HCT116 (cell line): Measurements from ENCODE around the gene ATP13A4.

ENCODE experiments used
- FOSL1 ChIP-seq: IDR thresholded peaks from 2 replicates; pipeline ENCODE4 v1.6.1; 2012; ENCODE audit warnings: low read depth
- MAX ChIP-seq: IDR thresholded peaks from 2 replicates; pipeline ENCODE4 v1.6.1; 2012
- POLR2A ChIP-seq: IDR thresholded peaks from 2 replicates; pipeline ENCODE4 v1.7.0; 2011; ENCODE audit warnings: borderline replicate concordance; ENCODE audit not compliant: insufficient read depth, insufficient read length; ENCODE audit errors: extremely low read depth
- SP1 ChIP-seq: IDR thresholded peaks from 2 replicates; pipeline ENCODE4 v1.6.1; 2012; ENCODE audit warnings: low read depth
- TF ChIP-seq, protein P1 (sequence below), 3 experiments: fragments of 200-600 bp in 1 of 3; sonication (generic) in 1 of 3; IDR thresholded peaks in 2 of 3; conservative IDR thresholded peaks in 1 of 3; 2 replicates each; pipeline ENCODE4 v1.5.1; 2012 to 2017; ENCODE audit warnings: low read depth in 2 of 3, low read length in 2 of 3, antibody characterized with exemption in 1 of 3, borderline replicate concordance in 1 of 3, control low read depth in 1 of 3, mild to moderate bottlenecking in 1 of 3, mixed read lengths in 1 of 3, mixed run types in 1 of 3, moderate library complexity in 1 of 3; ENCODE audit not compliant: insufficient read depth in 1 of 3
- TF ChIP-seq, protein P2 (sequence below): IDR thresholded peaks from 2 replicates; pipeline ENCODE4 v1.6.1; 2011; ENCODE audit warnings: mild to moderate bottlenecking, low read length, moderate library complexity; ENCODE audit not compliant: insufficient replicate concordance; ENCODE audit errors: extremely low read depth

- TF ChIP-seq, protein P1, sequence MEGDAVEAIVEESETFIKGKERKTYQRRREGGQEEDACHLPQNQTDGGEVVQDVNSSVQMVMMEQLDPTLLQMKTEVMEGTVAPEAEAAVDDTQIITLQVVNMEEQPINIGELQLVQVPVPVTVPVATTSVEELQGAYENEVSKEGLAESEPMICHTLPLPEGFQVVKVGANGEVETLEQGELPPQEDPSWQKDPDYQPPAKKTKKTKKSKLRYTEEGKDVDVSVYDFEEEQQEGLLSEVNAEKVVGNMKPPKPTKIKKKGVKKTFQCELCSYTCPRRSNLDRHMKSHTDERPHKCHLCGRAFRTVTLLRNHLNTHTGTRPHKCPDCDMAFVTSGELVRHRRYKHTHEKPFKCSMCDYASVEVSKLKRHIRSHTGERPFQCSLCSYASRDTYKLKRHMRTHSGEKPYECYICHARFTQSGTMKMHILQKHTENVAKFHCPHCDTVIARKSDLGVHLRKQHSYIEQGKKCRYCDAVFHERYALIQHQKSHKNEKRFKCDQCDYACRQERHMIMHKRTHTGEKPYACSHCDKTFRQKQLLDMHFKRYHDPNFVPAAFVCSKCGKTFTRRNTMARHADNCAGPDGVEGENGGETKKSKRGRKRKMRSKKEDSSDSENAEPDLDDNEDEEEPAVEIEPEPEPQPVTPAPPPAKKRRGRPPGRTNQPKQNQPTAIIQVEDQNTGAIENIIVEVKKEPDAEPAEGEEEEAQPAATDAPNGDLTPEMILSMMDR (IDR thresholded peaks at IDR 0.05 in 2 of 3, conservative IDR thresholded peaks at IDR 0.05 in 1 of 3; ENCODE audit: borderline replicate concordance in 1 of 3, insufficient read depth in 1 of 3, low read depth in 2 of 3, low read length in 2 of 3): no peak
- TF ChIP-seq POLR2A (no peak), MAX (no peak), SP1 (no peak), FOSL1 (no peak)
- TF ChIP-seq, protein P2, sequence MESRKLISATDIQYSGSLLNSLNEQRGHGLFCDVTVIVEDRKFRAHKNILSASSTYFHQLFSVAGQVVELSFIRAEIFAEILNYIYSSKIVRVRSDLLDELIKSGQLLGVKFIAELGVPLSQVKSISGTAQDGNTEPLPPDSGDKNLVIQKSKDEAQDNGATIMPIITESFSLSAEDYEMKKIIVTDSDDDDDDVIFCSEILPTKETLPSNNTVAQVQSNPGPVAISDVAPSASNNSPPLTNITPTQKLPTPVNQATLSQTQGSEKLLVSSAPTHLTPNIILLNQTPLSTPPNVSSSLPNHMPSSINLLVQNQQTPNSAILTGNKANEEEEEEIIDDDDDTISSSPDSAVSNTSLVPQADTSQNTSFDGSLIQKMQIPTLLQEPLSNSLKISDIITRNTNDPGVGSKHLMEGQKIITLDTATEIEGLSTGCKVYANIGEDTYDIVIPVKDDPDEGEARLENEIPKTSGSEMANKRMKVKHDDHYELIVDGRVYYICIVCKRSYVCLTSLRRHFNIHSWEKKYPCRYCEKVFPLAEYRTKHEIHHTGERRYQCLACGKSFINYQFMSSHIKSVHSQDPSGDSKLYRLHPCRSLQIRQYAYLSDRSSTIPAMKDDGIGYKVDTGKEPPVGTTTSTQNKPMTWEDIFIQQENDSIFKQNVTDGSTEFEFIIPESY: no peak
These were observed 45.4 kb downstream of the ATP13A4 start for GRCh38 chr3:193509103-193509965.
